Ovary (tissue), 3 donors: ENCODE measurements around the gene SHISA6.

ENCODE experiments used
- CTCF ChIP-seq, 3 donors: fragments of 450-650 bp in 2 of 3; fragments of 200-600 bp in 1 of 3; IDR thresholded peaks; one replicate each; pipeline versions ENCODE4 v1.5.1 to v1.8.0; 2016 to 2022; ENCODE audit warnings: antibody characterized with exemption in 3 of 3, mild to moderate bottlenecking in 1 of 3
- EP300 ChIP-seq: sonication (generic); formaldehyde crosslinking; IDR thresholded peaks from one replicate; pipeline ENCODE4 v1.6.1; 2017; ENCODE audit warnings: antibody characterized with exemption
- POLR2A ChIP-seq: fragments of 450-650 bp; IDR thresholded peaks from one replicate; pipeline ENCODE4 v1.6.1; 2017; ENCODE audit warnings: antibody characterized with exemption, mild to moderate bottlenecking, moderate library complexity
- donor health status: DM: no; HTN: no; CAD: no.

GRCh38 chr17:11388054-11388453 lies 147.0 kb downstream of the SHISA6 start:
- TF ChIP-seq EP300 (no peak), POLR2A (no peak), CTCF (IDR thresholded peaks at IDR 0.05) (no peak)
